GM21360 (cell line): ENCODE measurements around the gene MAP6.

Source experiments
- ATAC-seq: cut with Tn5 transposase; IDR thresholded peaks from one replicate; pipeline ENCODE4 v1.9.1; 2021; ENCODE audit warnings: mild to moderate bottlenecking, moderate library complexity; ENCODE audit not compliant: unreplicated experiment

MAP6 gene

GRCh38 chr11:75667255-75667830, 1.5 kb downstream of the MAP6 start:
- peak; percentile 34 for ATAC-seq

- no peak for ATAC-seq
These were observed 2.8 kb downstream of the MAP6 start for GRCh38 chr11:75665990-75666389.

- ATAC-seq = no peak
These were observed 3.7 kb downstream of the MAP6 start for GRCh38 chr11:75665126-75665525.

GRCh38 chr11:75664389-75664788, 4.4 kb downstream of the MAP6 start:
- ATAC-seq = no peak

GRCh38 chr11:75663808-75664207, 5.0 kb downstream of the MAP6 start:
- no peak for ATAC-seq

- no peak for ATAC-seq
These were observed 9.0 kb downstream of the MAP6 start for GRCh38 chr11:75659836-75660235.

GRCh38 chr11:75656044-75656727, 12.7 kb downstream of the MAP6 start:
- ATAC-seq = no peak

- no peak for ATAC-seq
These were observed 13.2 kb downstream of the MAP6 start for GRCh38 chr11:75655605-75656004.

GRCh38 chr11:75654314-75654713, 14.5 kb downstream of the MAP6 start:
- no peak for ATAC-seq

GRCh38 chr11:75653532-75653931, 15.3 kb downstream of the MAP6 start:
- no peak for ATAC-seq

GRCh38 chr11:75652936-75653335, 15.9 kb downstream of the MAP6 start:
- ATAC-seq = no peak

GRCh38 chr11:75651218-75651617, 17.6 kb downstream of the MAP6 start:
- ATAC-seq = no peak

- no peak for ATAC-seq
These were observed 18.6 kb downstream of the MAP6 start for GRCh38 chr11:75650167-75650723.

- no peak for ATAC-seq
These were observed 23.9 kb downstream of the MAP6 start for GRCh38 chr11:75644946-75645345.

- ATAC-seq = no peak
These were observed 24.5 kb downstream of the MAP6 start for GRCh38 chr11:75644370-75644769.

- no peak for ATAC-seq
These were observed 26.3 kb downstream of the MAP6 start for GRCh38 chr11:75642402-75643113.

- ATAC-seq = no peak
These were observed 29.1 kb downstream of the MAP6 start for GRCh38 chr11:75639762-75640181.

- ATAC-seq = no peak
These were observed 30.8 kb downstream of the MAP6 start for GRCh38 chr11:75637998-75638397.

GRCh38 chr11:75635066-75635862, 33.6 kb downstream of the MAP6 start:
- no peak for ATAC-seq

- ATAC-seq = no peak
These were observed 35.3 kb downstream of the MAP6 start for GRCh38 chr11:75633409-75634066.

- no peak for ATAC-seq
These were observed 35.9 kb downstream of the MAP6 start for GRCh38 chr11:75632962-75633361.
